GM18870 (cell line): Measurements from ENCODE around the gene ADGRD1.

Experiments
- ATAC-seq: cut with Tn5 transposase; IDR thresholded peaks from one replicate; pipeline ENCODE4 v1.9.1; 2021; ENCODE audit warnings: moderate library complexity; ENCODE audit not compliant: unreplicated experiment

ADGRD1 gene

DNA sequence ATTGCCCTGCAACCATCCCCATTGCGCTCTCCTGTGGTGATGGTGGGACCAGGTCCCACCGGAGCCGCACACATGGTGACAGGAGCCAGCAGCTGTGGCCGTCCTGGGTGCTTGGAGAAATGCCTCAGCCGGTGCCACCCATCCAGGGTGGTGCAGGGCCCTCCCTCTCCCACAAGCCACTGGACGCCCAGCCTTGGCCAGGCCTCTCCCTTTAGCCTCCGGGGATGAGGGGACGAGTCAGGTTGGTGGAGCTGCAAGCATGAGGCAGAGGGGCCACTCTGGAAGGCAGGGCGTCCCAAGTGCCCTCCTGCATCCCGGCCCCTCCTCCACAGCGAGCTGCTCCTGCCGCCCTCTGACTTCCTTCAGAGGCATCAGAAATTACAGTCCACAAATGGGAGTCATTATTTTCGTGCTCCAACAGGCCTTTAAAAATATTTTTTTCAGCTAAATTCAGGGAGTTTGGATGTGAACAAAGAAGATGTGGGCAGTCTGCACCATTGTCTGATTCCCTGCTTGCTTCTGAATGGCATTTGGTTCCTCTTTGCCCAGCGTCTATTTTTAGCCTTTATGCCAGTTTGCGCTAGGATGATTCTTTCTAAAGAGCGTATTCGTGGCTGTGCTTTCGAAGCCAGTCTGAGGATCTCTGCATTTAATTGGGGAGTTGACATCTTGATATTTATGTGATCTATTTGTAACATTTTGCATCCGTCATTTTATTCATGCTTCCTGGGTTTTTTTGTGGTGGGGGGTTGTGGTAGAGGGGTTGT is 189.4 kb downstream of the ADGRD1 start:
- ATAC-seq, result no peak

GRCh38 chr12:131146173-131146675 is 192.5 kb downstream of the ADGRD1 start:
- ATAC-seq, result no peak

- ATAC-seq, result no peak
Observed at GRCh38 chr12:131147293-131147692, 193.6 kb downstream of the ADGRD1 start.

DNA sequence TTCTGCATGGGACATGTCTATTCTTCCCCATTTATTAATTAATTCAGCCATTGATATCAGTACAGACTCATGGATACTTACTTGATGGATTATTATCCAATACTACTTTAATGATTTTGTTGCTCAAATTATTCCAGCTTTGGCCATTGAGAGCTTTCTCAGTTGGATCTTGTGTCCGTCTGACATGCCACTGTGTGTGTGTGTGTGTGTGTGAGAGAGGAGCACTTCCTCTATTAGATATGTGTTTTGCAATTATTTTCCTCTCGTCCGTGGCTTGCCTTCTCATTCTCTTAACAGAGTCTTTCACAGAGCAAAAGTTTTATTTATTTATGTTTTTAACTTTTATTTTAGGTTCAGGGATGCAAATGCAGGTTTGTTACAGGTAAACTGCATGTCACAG is 194.2 kb downstream of the ADGRD1 start:
- ATAC-seq, result no peak

DNA sequence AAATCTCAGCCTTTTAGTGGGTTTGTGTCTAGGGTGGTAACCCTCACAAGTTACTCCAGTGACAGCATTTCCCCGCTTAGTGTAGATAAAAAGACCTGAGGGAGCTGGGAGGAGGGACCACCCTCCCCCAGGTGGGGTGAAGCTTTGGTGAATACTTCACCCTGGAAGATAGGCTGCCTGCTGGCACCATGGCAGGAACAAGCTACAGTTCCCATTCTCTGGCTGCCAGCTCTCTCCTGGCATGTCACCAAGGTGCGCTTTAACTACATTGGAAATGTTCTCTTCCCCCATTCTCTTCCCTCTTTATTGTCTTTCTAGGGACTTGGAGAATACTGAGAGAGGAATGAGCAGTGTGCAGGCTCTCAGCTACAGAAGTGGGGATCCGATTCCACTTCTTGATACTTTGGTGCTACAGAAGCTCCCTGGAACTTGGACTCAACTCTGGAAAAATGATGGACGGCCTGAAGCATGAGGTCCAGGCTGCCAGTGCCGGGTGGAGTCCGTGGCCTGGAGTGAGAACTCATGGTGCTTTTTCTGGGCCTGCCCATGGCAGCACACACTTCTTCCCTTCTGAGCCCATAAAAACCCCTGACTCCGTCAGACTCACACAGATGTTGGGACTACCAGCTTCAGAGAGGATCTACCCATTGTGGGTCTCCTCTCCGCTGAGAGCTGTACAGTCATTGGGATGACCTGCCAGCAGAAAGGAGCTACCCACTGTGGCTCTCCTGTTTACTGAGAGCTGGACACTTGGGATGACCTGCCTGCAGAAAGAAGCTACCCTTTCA is 198.0 kb downstream of the ADGRD1 start:
- ATAC-seq, result no peak

- ATAC-seq, result no peak
Observed at GRCh38 chr12:131152587-131152986, 198.9 kb downstream of the ADGRD1 start.

- ATAC-seq, result no peak
Observed at GRCh38 chr12:131153016-131153415, 199.3 kb downstream of the ADGRD1 start.

DNA sequence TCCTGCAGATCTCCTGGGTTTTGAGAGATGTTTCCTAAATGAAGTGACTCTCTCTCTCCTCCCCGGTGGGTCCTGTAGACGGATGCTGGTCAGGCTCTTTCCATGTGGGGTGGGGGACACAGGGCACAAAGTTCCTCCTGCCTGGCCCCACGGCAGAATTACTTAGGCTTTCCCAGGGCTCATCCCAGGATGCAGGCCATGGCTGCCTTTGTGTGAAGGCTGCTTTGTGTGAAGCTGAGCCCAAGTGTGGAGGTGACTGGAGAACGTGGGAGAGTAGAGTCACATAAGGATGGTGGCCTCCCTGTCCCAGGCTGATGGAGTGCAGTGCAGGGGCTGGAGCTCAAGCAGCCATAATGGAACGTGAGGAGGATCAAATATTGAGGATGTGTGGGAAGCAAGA is 200.2 kb downstream of the ADGRD1 start:
- no peak for ATAC-seq

- ATAC-seq, result no peak
Observed at GRCh38 chr12:131155131-131155530, 201.4 kb downstream of the ADGRD1 start.

GRCh38 chr12:131157743-131158142 is 204.0 kb downstream of the ADGRD1 start:
- no peak for ATAC-seq

- no peak for ATAC-seq
Observed at GRCh38 chr12:131159660-131160059, 206.0 kb downstream of the ADGRD1 start.

DNA sequence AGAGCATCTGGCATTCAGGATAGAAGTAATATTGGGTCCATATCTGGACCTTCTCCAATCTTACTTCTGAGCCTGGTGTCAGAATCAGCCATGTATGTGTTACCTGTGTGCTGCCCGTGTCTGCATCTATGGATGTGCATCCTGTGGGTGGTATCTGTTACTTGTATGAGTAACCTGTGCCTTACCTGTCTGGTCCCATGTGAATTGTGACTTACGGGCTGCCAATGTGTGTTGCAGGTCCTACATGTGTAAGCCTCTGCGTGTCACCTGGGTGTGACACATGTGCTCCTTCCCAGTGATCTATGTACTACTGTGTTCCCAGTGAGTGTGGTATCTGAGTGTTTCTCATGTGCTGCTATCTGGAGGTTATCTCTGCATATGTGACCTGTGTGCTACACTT is 208.4 kb downstream of the ADGRD1 start:
- no peak for ATAC-seq

- ATAC-seq, result no peak
Observed at GRCh38 chr12:131163189-131163738, 209.6 kb downstream of the ADGRD1 start.

DNA sequence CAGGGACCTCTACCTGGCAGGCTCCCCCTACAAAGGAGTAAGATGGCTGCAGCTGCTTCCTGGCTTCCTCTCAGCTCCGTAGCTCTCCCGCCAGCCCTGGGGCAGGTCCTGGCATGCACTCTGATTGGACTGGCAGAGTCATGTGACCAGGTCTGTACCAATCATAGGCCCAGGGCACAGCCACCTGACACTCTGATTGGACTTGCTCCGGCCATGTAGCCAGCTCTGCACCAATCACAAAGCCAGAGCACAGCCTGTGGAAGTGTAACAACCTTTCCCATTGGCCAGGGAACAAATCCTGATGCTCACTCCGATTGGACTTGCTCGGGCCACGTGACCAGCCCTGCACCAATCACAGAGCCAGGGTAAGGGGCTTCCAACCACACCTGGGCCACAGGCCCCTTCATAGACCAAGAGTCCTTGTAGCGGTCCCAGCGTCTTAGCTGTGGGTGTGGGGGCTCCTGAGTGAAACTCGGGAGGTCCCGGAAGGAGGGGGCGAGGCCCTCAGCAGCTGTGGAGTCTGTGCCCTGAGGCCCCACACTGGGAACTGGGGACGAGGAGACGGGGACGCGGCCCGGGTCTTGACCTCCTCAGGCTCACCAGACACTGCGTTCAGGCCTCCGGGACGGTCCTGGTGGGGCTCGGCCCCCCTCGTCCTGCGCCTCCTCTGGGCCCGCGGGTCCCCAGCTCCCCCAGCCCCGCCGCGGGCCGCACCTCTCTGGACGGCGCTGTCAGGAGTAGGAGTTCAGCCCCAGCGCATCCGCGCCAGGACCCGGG is 210.6 kb downstream of the ADGRD1 start:
- no peak for ATAC-seq

GRCh38 chr12:131166717-131167116 is 213.0 kb downstream of the ADGRD1 start:
- ATAC-seq, result no peak

DNA sequence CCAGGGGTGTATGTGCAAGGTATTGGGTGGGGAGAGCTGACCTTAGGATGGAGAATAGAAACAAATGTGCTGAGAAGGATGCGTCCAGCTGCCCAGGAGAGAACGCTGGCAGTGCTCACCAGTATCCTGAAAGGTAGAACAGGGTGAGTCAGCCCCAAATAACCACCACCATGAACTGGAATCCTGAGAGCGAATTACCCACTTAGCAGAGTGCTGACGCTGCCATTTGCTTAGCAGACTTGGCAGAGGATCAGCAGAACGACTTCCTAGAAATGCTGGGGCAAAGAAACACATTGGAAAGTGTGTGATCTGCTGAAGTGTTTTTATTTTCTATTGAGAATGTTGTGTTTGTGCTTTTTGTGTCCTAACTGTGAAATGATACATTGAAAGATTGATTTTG is 213.6 kb downstream of the ADGRD1 start:
- ATAC-seq, result no peak

- ATAC-seq, result no peak
Observed at GRCh38 chr12:131171029-131171428, 217.3 kb downstream of the ADGRD1 start.

DNA sequence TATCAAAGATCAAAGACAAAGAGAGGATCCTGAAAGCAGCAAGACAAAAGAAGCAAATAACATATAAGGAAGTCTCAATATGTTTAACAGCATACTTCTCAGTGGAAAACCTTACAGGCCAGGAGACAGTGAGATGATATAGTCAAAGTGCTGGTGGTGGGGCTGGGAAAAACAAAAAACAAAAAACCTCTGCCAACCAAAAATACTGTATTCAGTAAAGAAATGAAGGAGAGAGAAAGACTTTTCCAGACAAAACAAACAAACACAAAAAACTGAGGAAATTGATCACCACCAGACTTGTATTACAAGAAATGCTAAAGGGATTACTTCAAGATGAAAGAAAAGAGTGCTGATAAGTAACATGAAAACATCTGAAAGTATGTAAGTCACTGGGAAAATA is 221.2 kb downstream of the ADGRD1 start:
- ATAC-seq, result no peak

DNA sequence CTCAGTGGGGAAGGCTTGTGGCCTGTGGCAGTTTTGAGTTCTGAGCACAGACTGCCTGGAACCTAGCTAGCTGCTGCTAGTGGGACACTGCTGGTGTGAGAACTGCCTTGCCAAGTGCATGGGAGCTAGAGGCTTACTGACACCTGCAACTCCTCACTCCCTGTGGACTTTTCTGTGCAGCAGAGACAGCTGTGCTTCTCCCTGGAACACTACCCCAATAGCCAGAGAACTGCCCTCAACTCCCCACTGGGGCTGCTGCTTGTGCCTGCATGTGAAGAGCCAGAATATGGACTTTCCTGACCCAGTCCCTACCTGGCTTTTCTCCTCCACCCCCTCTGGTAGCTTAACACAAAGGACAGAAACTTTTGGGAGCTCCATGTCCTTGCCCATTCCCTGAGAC is 222.6 kb downstream of the ADGRD1 start:
- ATAC-seq, result no peak

DNA sequence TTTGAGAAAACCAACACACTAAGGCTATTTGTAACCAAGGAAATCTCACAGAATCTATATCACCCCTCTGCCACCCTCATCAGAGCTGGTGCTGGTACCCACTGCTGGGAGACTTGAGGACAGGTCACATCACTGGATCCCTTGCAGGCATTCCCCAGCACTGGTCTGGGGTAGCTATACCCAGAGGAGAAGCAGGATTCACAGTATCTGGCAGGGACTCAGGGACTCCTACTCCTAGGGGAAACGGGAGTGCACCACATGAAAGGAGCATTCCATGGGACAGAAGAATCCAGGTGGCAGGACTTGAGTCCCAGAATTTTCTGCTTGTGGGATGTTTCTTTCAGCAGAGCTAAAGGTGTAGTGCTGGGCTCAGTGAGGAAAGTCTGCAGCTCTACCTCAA is 223.2 kb downstream of the ADGRD1 start:
- no peak for ATAC-seq

DNA sequence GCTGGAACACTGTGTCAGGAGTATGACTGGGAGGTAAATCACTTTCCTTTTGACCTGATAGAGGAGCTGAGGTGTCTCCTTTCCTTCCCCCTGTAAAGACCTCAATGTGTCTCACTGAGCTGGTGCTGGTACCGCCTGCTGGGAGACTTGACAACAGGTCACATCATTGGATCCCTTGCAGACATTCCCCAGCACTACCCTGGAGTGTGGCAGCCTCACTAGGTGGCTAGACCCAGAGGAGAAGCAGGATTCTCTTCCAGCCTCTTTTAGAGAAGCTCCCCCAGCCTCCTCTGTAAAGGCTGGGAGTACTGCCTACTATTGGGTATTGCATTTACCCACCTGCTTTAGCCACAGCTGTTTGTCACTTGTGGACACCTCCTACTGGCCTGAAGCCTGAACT is 223.9 kb downstream of the ADGRD1 start:
- ATAC-seq, result no peak
